A549 (cell line): ENCODE measurements around the gene TGFBR2. TPM values are rescaled to one million over a fixed set of nuclear protein-coding genes. Genes with fewer than 3 reads are reported as not detected.

Experiments
- ATAC-seq, 2 experiments: fragments of 200-7000 bp in 1 of 2; fragments of >200 bp in 1 of 2; cut with Nextera tagmentation in 1 of 2; cut with Tn5 transposase in 1 of 2; 3 replicates each; pipeline versions ENCODE4 v1.8.0 to v1.9.1; 2018 to 2020; ENCODE audit warnings: mild to moderate bottlenecking in 1 of 2, moderate library complexity in 1 of 2
- CTCF ChIA-PET: fragments of 300-600 bp; sonication (Branson Sonifier 250); formaldehyde crosslinking; extraction: SDS; loops from one replicate; lab custom pipeline; 2021; ENCODE audit warnings: antibody characterized with exemption, inconsistent platforms; lab: Yijun Ruan, JAX
- POLR2A ChIA-PET: fragments of 350-600 bp; formaldehyde crosslinking; extraction: SDS; loops from one replicate; lab custom pipeline; 2021; ENCODE audit warnings: antibody characterized with exemption, inconsistent platforms; lab: Yijun Ruan, JAX
- DNase-seq, 2 experiments: peaks; one replicate each; pipeline versions ENCODE4 v3.0.0 to v3.0.0-alpha.2; 2011 to 2016; ENCODE audit warnings: low read depth in 1 of 2, low spot score in 1 of 2
- FAIRE-seq: peaks from 2 replicates; lab custom pipeline; 2011; peaks lifted over from hg19 to GRCh38; lab: Jason Lieb, UNC
- H3K27ac ChIP-seq, 2 experiments: fragments of >200 bp; sonication (Bioruptor Twin); formaldehyde crosslinking; 3 replicates each; pipeline ENCODE4 v1.5.1; 2016 to 2017
- H3K4me1 ChIP-seq: fragments of >200 bp; sonication (Bioruptor Twin); formaldehyde crosslinking; 3 replicates; pipeline ENCODE4 v1.6.1; 2016
- H3K4me2 ChIP-seq: fragments of >200 bp; sonication (Bioruptor Twin); formaldehyde crosslinking; 3 replicates; pipeline ENCODE4 v1.6.1; 2016
- H3K4me3 ChIP-seq: fragments of >200 bp; sonication (Bioruptor Twin); formaldehyde crosslinking; 3 replicates; pipeline ENCODE4 v1.5.1; 2016
- H3K9me3 ChIP-seq: fragments of >200 bp; sonication (Bioruptor Twin); formaldehyde crosslinking; 3 replicates; pipeline ENCODE4 v1.6.1; 2016
- BCL3 ChIP-seq: fragments of >200 bp; sonication (Bioruptor Twin); formaldehyde crosslinking; IDR thresholded peaks from 3 replicates; pipeline ENCODE4 v1.6.1; 2016
- CBX2 ChIP-seq: fragments of 200-600 bp; sonication (generic); IDR thresholded peaks from 2 replicates; pipeline ENCODE4 v1.6.1; 2016; ENCODE audit warnings: low read depth, mild to moderate bottlenecking, borderline replicate concordance
- CBX8 ChIP-seq: fragments of 200-600 bp; sonication (generic); IDR thresholded peaks from 2 replicates; pipeline ENCODE4 v1.6.1; 2016
- CEBPB ChIP-seq, 2 experiments: fragments of >200 bp in 1 of 2; sonication (Bioruptor Twin) in 1 of 2; formaldehyde crosslinking in 1 of 2; IDR thresholded peaks; 2 replicates each; pipeline ENCODE4 v1.6.1; 2012 to 2016
- CHD2 ChIP-seq: fragments of 150-350 bp; IDR thresholded peaks from 2 replicates; pipeline ENCODE4 v1.6.1; 2014; ENCODE audit warnings: low read length; ENCODE audit not compliant: partially characterized antibody
- CHD4 ChIP-seq: fragments of 200-600 bp; sonication (generic); IDR thresholded peaks from 2 replicates; pipeline ENCODE4 v1.6.1; 2016; ENCODE audit warnings: antibody characterized with exemption, mild to moderate bottlenecking, borderline replicate concordance
- CTCF ChIP-seq: fragments of >200 bp; sonication (Bioruptor Twin); formaldehyde crosslinking; IDR thresholded peaks from 3 replicates; pipeline ENCODE4 v1.5.1; 2016
- FOSL2 ChIP-seq, 2 experiments: fragments of 450-650 bp in 1 of 2; fragments of >200 bp in 1 of 2; sonication (Bioruptor Twin) in 1 of 2; formaldehyde crosslinking; IDR thresholded peaks; 2 replicates each; pipeline versions ENCODE4 v1.5.0 to v1.6.1; 2016 to 2020; ENCODE audit warnings: mild to moderate bottlenecking in 1 of 2, moderate library complexity in 1 of 2
- GATA3 ChIP-seq: IDR thresholded peaks from 2 replicates; pipeline ENCODE4 v1.6.1; 2012; ENCODE audit warnings: borderline replicate concordance
- HDAC2 ChIP-seq: fragments of 200-600 bp; sonication (generic); IDR thresholded peaks from 2 replicates; pipeline ENCODE4 v1.6.1; 2016
- HMGXB4 ChIP-seq: fragments of 250-450 bp; sonication (Bioruptor Pico); IDR thresholded peaks from 2 replicates; pipeline ENCODE4 v1.5.0; 2021; ENCODE audit warnings: mild to moderate bottlenecking, moderate library complexity, borderline replicate concordance
- HOXB13 ChIP-seq: fragments of 250-450 bp; sonication (Bioruptor Pico); IDR thresholded peaks from 2 replicates; pipeline ENCODE4 v1.5.0; 2020; ENCODE audit warnings: low read depth, mild to moderate bottlenecking, moderate library complexity
- JUN ChIP-seq, 2 experiments: fragments of >200 bp; sonication (Bioruptor Twin); formaldehyde crosslinking; IDR thresholded peaks; 2 replicates in 1 of 2; 3 replicates in 1 of 2; pipeline ENCODE4 v1.6.1; 2016 to 2017
- JUNB ChIP-seq: fragments of >200 bp; sonication (Bioruptor Twin); formaldehyde crosslinking; IDR thresholded peaks from 2 replicates; pipeline ENCODE4 v1.6.1; 2016
- MAFK ChIP-seq: fragments of 450-650 bp; IDR thresholded peaks from 2 replicates; pipeline ENCODE4 v1.6.1; 2014; ENCODE audit not compliant: partially characterized antibody
- MAX ChIP-seq: IDR thresholded peaks from 2 replicates; pipeline ENCODE4 v1.6.1; 2012
- MAZ ChIP-seq: fragments of 150-350 bp; IDR thresholded peaks from 2 replicates; pipeline ENCODE4 v1.6.1; 2014; ENCODE audit warnings: antibody characterized with exemption, low read depth, low read length, borderline replicate concordance
- NR3C1 ChIP-seq: fragments of >200 bp; sonication (Bioruptor Twin); formaldehyde crosslinking; IDR thresholded peaks from 3 replicates; pipeline ENCODE4 v1.6.1; 2017
- PHF8 ChIP-seq: fragments of 200-600 bp; sonication (generic); IDR thresholded peaks from 2 replicates; pipeline ENCODE4 v1.6.1; 2016; ENCODE audit warnings: low read depth, mild to moderate bottlenecking, antibody characterized with exemption, moderate library complexity, borderline replicate concordance
- POLR2A ChIP-seq: IDR thresholded peaks from 2 replicates; pipeline ENCODE4 v1.6.1; 2012; ENCODE audit warnings: mild to moderate bottlenecking, low read length
- RAD21 ChIP-seq, 2 experiments: fragments of >200 bp in 1 of 2; sonication (Bioruptor Twin) in 1 of 2; formaldehyde crosslinking in 1 of 2; IDR thresholded peaks in 1 of 2; conservative IDR thresholded peaks in 1 of 2; 2 replicates in 1 of 2; 3 replicates in 1 of 2; pipeline ENCODE4 v1.6.1; 2012 to 2018; ENCODE audit warnings: inconsistent platforms in 1 of 2
- USF2 ChIP-seq: fragments of 450-650 bp; IDR thresholded peaks from 2 replicates; pipeline ENCODE4 v1.6.1; 2014; ENCODE audit warnings: antibody characterized with exemption
- WGBS: methylation state at CpG from one replicate; pipeline ENCODE4 v1.1.6; 2017; ENCODE audit errors: missing lambda C conversion rate; 5-methylcytosine and 5-hydroxymethylcytosine counted together
- polyA plus RNA-seq, 4 experiments: library from polyadenylated mRNA; depleted of rRNA in 3 of 4; stranded (reverse); fragments of >200 nt; fragmentation: RNase III in 1 of 4; extraction: RNeasy Plus Mini Kit Qiagen cat#74134 plus additional on column Dnase treatment in 1 of 4; gene quantifications; 2 replicates in 3 of 4; 3 replicates in 1 of 4; pipeline ENCODE4 v1.2.3, GENCODE V29; 2011 to 2017
- TF ChIP-seq, protein P1 (sequence below): fragments of 200-600 bp; sonication (generic); IDR thresholded peaks from 2 replicates; pipeline ENCODE4 v1.6.1; 2016; ENCODE audit warnings: antibody characterized with exemption, mild to moderate bottlenecking, moderate library complexity

Gene TGFBR2
- polyA plus RNA-seq, 2 of the 4 experiments (the other 2 are of a cell fraction), result 48.5 to 97.4 TPM

- CTCF ChIA-PET, result interaction anchor here (1.0 to 1.3 kb wide), 3 partner anchors 59 to 570 kb away, joined by 4 to 5 read pairs (median 4); no protein-coding TSS in a partner anchor
- TF ChIP-seq POLR2A (no peak), MAZ (no peak), MAFK (peak; percentile 68), FOSL2 (IDR thresholded peaks at IDR 0.05) (peak; percentile 82), FOSL2 (CRISPR knock-in tag; IDR thresholded peaks at IDR 0.05) (peak; percentile 92), MAX (peak; percentile 29; the same call in 1 of the 2 replicates), CTCF (no peak), GATA3 (0 out of 2 replicates have a peak, but pooled peaks have one; percentile 9), CHD4 (no peak), BCL3 (no peak), HOXB13 (no peak), JUNB (0 out of 2 replicates have a peak, but pooled peaks have one; percentile 47), CEBPB (IDR thresholded peaks at IDR 0.05) (peak in 1 of 2 experiments; percentile 47; a peak in 1 of 4 replicates), USF2 (no peak), JUN (IDR thresholded peaks at IDR 0.05) (peak in 1 of 2 experiments; percentile 25; a peak in 1 of 5 replicates), HMGXB4 (CRISPR knock-in tag) (no peak)
- Histone ChIP-seq H3K4me1 (peaks cover 89% of the 10 kb centered on the region), H3K9me3 (no peaks in the 10 kb centered on the region), H3K4me3 (peak overlapping the region; percentile 13; the same call in 1 of the 3 replicates), H3K27ac (peak overlapping the region; percentile 82 to 99), H3K4me2 (peak overlapping the region; percentile 92)
- FAIRE-seq (peak; percentile 92), DNase-seq (peak; percentile 57 to 73), ATAC-seq (peak; percentile 70 to 72; a peak in 5 of 6 replicates)
- WGBS, result 47% methylated on average over 7 of the region's 7 CpGs
- POLR2A ChIA-PET, result no interaction called here
These were observed 5.4 kb downstream of the TGFBR2 start for GRCh38 chr3:30611613-30612436.

- peaks cover 96% of the 10 kb centered on the region for H3K4me1 ChIP-seq
- ChIA-PET CTCF (interaction anchor here (1.0 kb wide), 3 partner anchors 23 to 570 kb away, joined by 4 to 5 read pairs (median 4); no protein-coding TSS in a partner anchor), POLR2A (no interaction called here)
- 57% methylated on average over 3 of the region's 3 CpGs for WGBS
- H3K27ac ChIP-seq, result peak overlapping the region; percentile 82 to 99
- H3K9me3 ChIP-seq, result no peaks in the 10 kb centered on the region
- DNase-seq (no peak), FAIRE-seq (peak; percentile 76), ATAC-seq (no peak)
- H3K4me2 ChIP-seq, result peak overlapping the region; percentile 92
- H3K4me3 ChIP-seq, result no peak overlapping the region
- TF ChIP-seq CHD2 (no peak), NR3C1 (no peak), CEBPB (IDR thresholded peaks at IDR 0.05) (no peak), HDAC2 (no peak), CBX8 (no peak), CBX2 (no peak), RAD21 (conservative IDR thresholded peaks at IDR 0.05 in 1 of 2, IDR thresholded peaks at IDR 0.05 in 1 of 2) (no peak), HOXB13 (no peak), PHF8 (no peak)
- TF ChIP-seq, protein P1, sequence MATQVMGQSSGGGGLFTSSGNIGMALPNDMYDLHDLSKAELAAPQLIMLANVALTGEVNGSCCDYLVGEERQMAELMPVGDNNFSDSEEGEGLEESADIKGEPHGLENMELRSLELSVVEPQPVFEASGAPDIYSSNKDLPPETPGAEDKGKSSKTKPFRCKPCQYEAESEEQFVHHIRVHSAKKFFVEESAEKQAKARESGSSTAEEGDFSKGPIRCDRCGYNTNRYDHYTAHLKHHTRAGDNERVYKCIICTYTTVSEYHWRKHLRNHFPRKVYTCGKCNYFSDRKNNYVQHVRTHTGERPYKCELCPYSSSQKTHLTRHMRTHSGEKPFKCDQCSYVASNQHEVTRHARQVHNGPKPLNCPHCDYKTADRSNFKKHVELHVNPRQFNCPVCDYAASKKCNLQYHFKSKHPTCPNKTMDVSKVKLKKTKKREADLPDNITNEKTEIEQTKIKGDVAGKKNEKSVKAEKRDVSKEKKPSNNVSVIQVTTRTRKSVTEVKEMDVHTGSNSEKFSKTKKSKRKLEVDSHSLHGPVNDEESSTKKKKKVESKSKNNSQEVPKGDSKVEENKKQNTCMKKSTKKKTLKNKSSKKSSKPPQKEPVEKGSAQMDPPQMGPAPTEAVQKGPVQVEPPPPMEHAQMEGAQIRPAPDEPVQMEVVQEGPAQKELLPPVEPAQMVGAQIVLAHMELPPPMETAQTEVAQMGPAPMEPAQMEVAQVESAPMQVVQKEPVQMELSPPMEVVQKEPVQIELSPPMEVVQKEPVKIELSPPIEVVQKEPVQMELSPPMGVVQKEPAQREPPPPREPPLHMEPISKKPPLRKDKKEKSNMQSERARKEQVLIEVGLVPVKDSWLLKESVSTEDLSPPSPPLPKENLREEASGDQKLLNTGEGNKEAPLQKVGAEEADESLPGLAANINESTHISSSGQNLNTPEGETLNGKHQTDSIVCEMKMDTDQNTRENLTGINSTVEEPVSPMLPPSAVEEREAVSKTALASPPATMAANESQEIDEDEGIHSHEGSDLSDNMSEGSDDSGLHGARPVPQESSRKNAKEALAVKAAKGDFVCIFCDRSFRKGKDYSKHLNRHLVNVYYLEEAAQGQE, result no peak
These were observed 6.2 kb downstream of the TGFBR2 start for GRCh38 chr3:30612437-30613132.
